Measurements from ENCODE around the gene MYL3.

Gene MYL3

GRCh38 chr3:46850468-46850779 is 12.8 kb downstream of the MYL3 start:
- no peak for DNase-seq (ENCODE audit: low read depth, low spot score)

GRCh38 chr3:46849686-46850467 is 13.4 kb downstream of the MYL3 start:
- no peak for DNase-seq (ENCODE audit: low read depth, low spot score)

- DNase-seq (ENCODE audit: low read depth, low spot score), result peak; percentile 25
Measured at GRCh38 chr3:46849045-46849631, 14.1 kb downstream of the MYL3 start.

DNA sequence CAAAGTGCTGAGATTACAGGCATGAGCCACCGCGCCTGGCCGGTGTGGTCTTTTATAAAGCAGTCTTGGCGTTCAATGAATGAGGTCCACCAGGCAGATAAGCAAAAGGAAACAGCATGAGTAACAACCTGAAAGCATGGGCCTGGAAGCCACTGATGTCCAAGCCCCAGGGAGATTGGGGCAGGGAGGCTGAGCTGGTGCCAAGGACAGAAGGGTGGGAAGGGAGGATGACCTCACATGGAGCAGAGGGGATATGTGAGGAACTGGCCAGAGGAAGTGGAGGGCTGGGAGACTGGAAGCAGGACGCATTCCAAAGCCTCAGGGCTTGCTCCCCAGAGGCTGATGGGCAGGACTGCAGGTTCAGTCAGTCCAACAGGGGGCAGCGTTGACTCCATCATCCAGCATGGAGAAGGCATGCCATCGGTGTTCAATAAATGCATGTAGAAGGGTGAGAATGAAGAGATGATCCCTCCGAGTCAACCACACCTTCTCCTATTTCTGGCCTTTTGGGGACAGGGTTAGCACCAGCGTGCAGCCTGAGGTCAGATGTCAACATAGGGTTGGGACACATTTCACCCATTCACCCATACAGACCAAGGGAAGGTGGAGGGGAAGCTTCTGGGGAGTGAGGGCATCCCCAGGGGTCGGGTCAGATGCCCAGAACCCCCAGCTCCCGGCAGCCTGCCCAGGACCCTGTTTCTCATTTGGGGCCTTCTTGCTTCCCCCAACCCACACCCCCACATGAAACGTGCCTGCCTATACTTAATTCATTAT is 14.8 kb downstream of the MYL3 start:
- DNase-seq (ENCODE audit: low read depth, low spot score), result peak; percentile 59

DNA sequence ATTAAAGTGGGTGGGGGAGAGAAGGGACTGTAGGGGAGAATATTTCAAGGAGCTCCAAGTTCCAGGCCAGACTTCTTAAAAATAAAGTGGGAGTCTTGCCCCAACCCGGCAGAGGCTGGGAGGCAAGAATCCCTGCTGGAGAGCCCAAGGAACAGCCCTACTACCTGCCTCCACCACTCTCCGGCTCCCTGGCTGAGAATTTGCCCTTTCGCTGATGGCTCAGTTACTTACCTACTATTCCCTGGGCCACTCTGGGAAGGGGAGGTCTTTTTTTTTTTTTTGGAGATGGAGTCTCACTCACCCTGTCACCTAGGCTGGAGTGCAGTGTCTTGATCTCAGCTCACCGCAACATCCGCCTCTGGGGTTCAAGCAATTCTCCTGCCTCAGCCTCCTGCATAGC is 15.5 kb downstream of the MYL3 start:
- DNase-seq (ENCODE audit: low read depth, low spot score), result no peak

- no peak for DNase-seq (ENCODE audit: low read depth, low spot score)
Measured at GRCh38 chr3:46846624-46847542, 16.4 kb downstream of the MYL3 start.

- DNase-seq (ENCODE audit: low read depth, low spot score), result peak; percentile 93
Measured at GRCh38 chr3:46845860-46846623, 17.2 kb downstream of the MYL3 start.

DNA sequence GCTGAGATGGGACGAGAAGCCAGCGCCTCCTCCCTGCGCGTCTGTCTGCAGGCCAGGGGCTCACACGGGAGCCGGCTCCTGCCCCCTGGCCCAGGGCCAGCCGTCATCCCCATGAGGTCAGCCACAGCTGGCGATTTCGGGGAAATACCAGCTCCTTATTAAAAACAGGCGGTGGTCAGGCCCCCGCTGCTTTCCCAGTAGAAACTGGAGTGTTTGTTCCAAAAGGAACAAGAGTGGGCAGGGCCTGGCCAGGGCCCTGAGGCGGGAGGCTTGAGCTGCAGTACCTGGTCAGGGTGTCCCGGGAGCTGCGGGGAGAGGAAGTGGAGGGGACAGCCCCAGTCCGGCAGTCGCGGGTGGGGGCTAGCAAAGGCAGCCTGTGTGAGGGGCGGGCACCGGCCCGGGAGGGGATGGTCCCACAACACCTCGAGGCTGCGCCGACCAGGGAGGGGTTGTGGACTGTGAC is 17.8 kb downstream of the MYL3 start:
- DNase-seq (ENCODE audit: low read depth, low spot score), result peak; percentile 88

DNA sequence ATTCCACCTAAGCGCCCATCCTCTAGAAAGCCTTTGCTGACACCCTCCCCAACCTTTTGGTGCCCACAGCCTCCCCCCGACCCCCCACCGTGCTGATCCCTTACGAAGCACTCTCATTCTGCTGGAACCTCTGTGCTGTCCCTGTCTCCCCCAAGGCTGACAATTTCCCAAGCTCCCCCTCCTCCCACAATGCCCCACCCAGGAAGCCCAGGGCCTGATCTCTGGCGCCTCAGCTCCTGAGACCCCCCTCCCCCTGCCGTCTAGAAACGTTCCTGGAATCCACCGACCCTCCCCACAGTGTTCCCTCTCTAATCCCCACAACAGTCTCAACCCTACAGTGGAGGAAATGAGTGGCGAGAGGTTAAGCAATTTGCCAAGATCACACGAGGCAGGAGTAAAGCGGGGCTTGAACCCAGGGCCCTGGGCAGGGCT is 18.3 kb downstream of the MYL3 start:
- DNase-seq (ENCODE audit: low read depth, low spot score), result no peak

DNA sequence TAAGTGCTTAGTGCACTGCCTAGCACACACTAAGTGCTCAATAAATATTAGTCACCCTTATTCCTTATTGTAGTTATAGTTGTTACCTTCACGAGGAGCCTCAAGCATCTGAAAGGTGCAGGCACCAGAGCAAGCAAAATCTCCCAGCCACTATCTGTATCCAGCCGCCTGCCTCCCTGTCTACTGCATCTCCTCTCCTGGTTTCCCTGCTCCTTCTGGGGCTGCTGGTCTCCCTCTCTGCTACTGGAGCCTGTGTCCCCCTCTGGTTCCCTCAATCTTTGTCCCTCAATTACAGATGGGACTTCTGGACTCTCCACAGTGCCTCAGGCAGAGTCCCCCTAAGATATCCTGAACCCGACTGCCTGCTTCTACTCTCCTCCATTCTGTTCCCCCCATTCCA is 18.8 kb downstream of the MYL3 start:
- no peak for DNase-seq (ENCODE audit: low read depth, low spot score)

DNA sequence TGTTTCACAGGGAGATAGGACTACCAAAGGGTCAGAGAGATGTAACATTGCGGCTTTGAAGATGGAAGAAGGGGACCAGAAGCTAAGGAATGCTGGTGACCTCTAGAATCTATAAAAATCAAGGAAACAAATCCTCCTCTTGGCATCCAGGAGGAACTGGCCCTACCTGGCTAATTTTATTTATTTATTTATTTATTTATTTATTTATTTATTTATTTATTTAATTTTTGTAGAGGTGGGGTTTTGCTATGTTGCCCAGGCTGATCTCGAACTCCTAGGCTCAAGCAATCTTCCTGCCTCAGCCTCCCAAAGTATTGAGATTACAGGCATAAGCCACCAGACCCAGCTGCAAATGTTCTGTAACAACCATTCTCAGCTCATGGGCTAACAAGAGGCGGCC is 19.7 kb downstream of the MYL3 start:
- DNase-seq (ENCODE audit: low read depth, low spot score), result no peak

GRCh38 chr3:46840491-46840890 is 22.8 kb downstream of the MYL3 start:
- no peak for DNase-seq (ENCODE audit: low read depth, low spot score)

DNA sequence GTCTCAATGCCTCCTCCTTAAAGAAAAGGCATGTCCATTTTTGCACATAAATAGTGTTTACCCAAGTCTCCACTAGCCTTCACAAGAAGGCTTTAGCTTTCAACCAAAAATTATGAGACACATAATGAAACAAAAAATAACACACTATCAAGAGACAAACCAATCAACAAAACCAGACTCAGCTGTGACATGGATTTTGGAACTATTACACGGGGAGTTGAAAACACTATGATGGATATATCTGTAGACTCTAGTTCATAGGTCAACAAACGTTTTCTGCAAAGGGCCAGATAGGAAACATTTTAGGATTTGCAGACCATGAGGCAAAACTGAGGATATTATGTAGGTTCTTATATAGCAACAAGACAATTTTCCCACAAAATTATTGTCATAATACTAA is 24.9 kb downstream of the MYL3 start:
- DNase-seq (ENCODE audit: low read depth, low spot score), result no peak

DNA sequence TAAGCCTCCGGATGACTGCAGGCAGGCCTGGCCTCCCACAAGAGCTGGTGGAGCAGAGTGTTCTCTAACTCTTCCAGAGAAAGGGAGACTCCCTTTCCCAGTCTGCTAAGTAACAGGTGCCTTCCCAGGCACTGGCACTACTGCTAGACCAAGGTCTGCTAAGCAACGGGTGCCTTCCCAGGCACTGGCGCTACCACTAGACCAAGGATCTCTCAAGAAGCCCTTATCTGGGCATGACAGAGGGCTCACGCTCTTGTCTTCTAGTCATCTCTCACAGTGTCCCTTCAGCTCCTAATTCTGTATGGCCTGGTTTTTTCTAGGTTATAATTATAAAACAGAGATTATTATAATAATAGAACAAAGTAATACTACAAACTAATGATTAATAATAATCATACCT is 27.8 kb downstream of the MYL3 start:
- no peak for DNase-seq (ENCODE audit: low read depth, low spot score)

DNA sequence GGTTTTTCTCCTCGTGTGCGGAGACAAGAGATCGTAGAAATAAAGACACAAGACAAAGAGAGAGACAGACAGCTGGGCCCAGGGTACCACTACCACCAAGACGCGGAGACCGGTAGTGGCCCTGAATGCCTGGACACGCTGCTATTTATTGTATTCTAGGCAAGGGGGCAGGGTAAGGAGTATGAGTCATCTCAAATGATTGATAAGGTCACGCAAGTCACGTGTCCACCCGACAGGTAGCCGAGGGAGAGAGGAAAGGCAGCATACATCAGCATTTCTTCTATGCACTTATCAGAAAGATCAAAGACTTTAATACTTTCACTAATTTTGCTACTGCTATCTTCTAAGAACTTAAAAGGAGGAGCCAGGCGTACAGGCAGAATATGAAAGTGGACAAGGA is 28.2 kb downstream of the MYL3 start:
- DNase-seq (ENCODE audit: low read depth, low spot score), result no peak

- no peak for DNase-seq (ENCODE audit: low read depth, low spot score)
Measured at GRCh38 chr3:46833346-46834300, 29.6 kb downstream of the MYL3 start.

- DNase-seq (ENCODE audit: low read depth, low spot score), result no peak
Measured at GRCh38 chr3:46831841-46832240, 31.4 kb downstream of the MYL3 start.

- no peak for DNase-seq (ENCODE audit: low read depth, low spot score)
Measured at GRCh38 chr3:46831316-46831715, 31.9 kb downstream of the MYL3 start.

DNA sequence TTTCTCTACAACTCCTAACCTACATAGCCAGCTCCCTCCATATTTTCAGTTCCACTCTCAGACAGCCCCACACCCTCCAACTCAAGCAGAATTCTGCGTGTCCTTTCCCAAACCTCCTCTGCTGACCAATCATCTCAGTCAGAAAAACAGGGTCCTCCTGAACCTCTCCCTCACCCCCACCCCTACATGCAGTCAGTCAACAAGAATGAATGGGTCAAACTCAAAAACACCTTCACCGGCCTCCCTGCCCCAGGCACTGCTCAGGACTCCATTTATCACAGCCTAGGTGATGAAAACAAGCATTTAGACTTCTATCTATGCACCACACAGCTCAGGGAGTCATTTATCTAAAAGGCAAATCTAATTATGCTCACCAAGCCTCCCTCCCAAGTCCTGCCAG is 32.4 kb downstream of the MYL3 start:
- DNase-seq (ENCODE audit: low read depth, low spot score), result no peak

- DNase-seq (ENCODE audit: low read depth, low spot score), result no peak
Measured at GRCh38 chr3:46829699-46830208, 33.5 kb downstream of the MYL3 start.
